ENCODE measurements around the gene KIF1A.
"Not testable (repeated sequence)": the region's sequence is repeated elsewhere in the genome, so short reads cannot be mapped to it uniquely, and the experiment has no call there.

KIF1A gene

GRCh38 chr2:240675345-240675744, 144.7 kb downstream of the KIF1A start:
- H3K4me1 ChIP-seq (ENCODE audit: control insufficient read depth in 5 of 5, insufficient read depth in 5 of 5, low read length in 5 of 5); H3K27ac ChIP-seq (ENCODE audit: low read depth, low read length); H3K36me3 ChIP-seq (ENCODE audit: control insufficient read depth in 5 of 5, insufficient read depth in 5 of 5, low read length in 5 of 5); H3K9me3 ChIP-seq (ENCODE audit: control insufficient read depth in 5 of 5, low read length in 5 of 5); H3K4me3 ChIP-seq (ENCODE audit: low read depth in 1 of 5, low read length in 5 of 5); H3K9ac ChIP-seq (ENCODE audit: low read length in 5 of 5): not testable (repeated sequence)
- peaks cover 4 to 23% (median 17%) of the 10 kb centered on the region in 5 donors for H3K27me3 ChIP-seq (ENCODE audit: control insufficient read depth in 5 of 5, insufficient read depth in 4 of 5, low read length in 5 of 5)

- H3K4me1 ChIP-seq (ENCODE audit: control insufficient read depth in 5 of 5, insufficient read depth in 5 of 5, low read length in 5 of 5); H3K27ac ChIP-seq (ENCODE audit: low read depth, low read length); H3K4me3 ChIP-seq (ENCODE audit: low read depth in 1 of 5, low read length in 5 of 5); H3K9ac ChIP-seq (ENCODE audit: low read length in 5 of 5); H3K36me3 ChIP-seq (ENCODE audit: control insufficient read depth in 5 of 5, insufficient read depth in 5 of 5, low read length in 5 of 5); H3K9me3 ChIP-seq (ENCODE audit: control insufficient read depth in 5 of 5, low read length in 5 of 5): not testable (repeated sequence)
- peaks cover 4 to 23% (median 17%) of the 10 kb centered on the region in 5 donors for H3K27me3 ChIP-seq (ENCODE audit: control insufficient read depth in 5 of 5, insufficient read depth in 4 of 5, low read length in 5 of 5)
Measured at GRCh38 chr2:240674461-240675184, 145.4 kb downstream of the KIF1A start.

GRCh38 chr2:240672701-240673190, 147.3 kb downstream of the KIF1A start:
- Histone ChIP-seq H3K4me1 (ENCODE audit: control insufficient read depth in 5 of 5, insufficient read depth in 5 of 5, low read length in 5 of 5) (no peaks in the 10 kb centered on the region), H3K27ac (ENCODE audit: low read depth, low read length) (no peak overlapping the region), H3K9me3 (ENCODE audit: control insufficient read depth in 5 of 5, low read length in 5 of 5) (no peaks in the 10 kb centered on the region), H3K27me3 (ENCODE audit: control insufficient read depth in 5 of 5, insufficient read depth in 4 of 5, low read length in 5 of 5) (peaks cover 4 to 23% (median 17%) of the 10 kb centered on the region in 5 donors), H3K36me3 (ENCODE audit: control insufficient read depth in 5 of 5, insufficient read depth in 5 of 5, low read length in 5 of 5) (no peaks in the 10 kb centered on the region), H3K9ac (ENCODE audit: low read length in 5 of 5) (no peak overlapping the region), H3K4me3 (ENCODE audit: low read depth in 1 of 5, low read length in 5 of 5) (no peak overlapping the region)

- Histone ChIP-seq H3K27me3 (ENCODE audit: control insufficient read depth in 5 of 5, insufficient read depth in 4 of 5, low read length in 5 of 5) (peaks cover 4 to 23% (median 17%) of the 10 kb centered on the region in 5 donors), H3K9ac (ENCODE audit: low read length in 5 of 5) (no peak overlapping the region)
Measured at GRCh38 chr2:240672076-240672700, 147.8 kb downstream of the KIF1A start.

GRCh38 chr2:240670950-240671349, 149.1 kb downstream of the KIF1A start:
- H3K9ac ChIP-seq (ENCODE audit: low read length in 5 of 5) = no peak overlapping the region
- H3K27me3 ChIP-seq (ENCODE audit: control insufficient read depth in 5 of 5, insufficient read depth in 4 of 5, low read length in 5 of 5) = peaks cover 4 to 23% (median 17%) of the 10 kb centered on the region in 5 donors
- no peaks in the 10 kb centered on the region for H3K9me3 ChIP-seq (ENCODE audit: control insufficient read depth in 5 of 5, low read length in 5 of 5)
- no peak overlapping the region for H3K27ac ChIP-seq (ENCODE audit: low read depth, low read length)
- H3K4me1 ChIP-seq (ENCODE audit: control insufficient read depth in 5 of 5, insufficient read depth in 5 of 5, low read length in 5 of 5) = no peaks in the 10 kb centered on the region
- H3K36me3 ChIP-seq (ENCODE audit: control insufficient read depth in 5 of 5, insufficient read depth in 5 of 5, low read length in 5 of 5) = no peaks in the 10 kb centered on the region
- H3K4me3 ChIP-seq (ENCODE audit: low read depth in 1 of 5, low read length in 5 of 5) = no peak overlapping the region

More at GRCh38 chr2:240672076-240672700, 147.8 kb downstream of the KIF1A start:
- Histone ChIP-seq H3K4me1 (ENCODE audit: control insufficient read depth in 5 of 5, insufficient read depth in 5 of 5, low read length in 5 of 5) (no peaks in the 10 kb centered on the region), H3K36me3 (ENCODE audit: control insufficient read depth in 5 of 5, insufficient read depth in 5 of 5, low read length in 5 of 5) (no peaks in the 10 kb centered on the region), H3K4me3 (ENCODE audit: low read depth in 1 of 5, low read length in 5 of 5) (no peak overlapping the region), H3K9me3 (ENCODE audit: control insufficient read depth in 5 of 5, low read length in 5 of 5) (no peaks in the 10 kb centered on the region), H3K27ac (ENCODE audit: low read depth, low read length) (no peak overlapping the region)

GRCh38 chr2:240670402-240670801, 149.6 kb downstream of the KIF1A start:
- Histone ChIP-seq H3K9ac (ENCODE audit: low read length in 5 of 5) (no peak overlapping the region), H3K4me3 (ENCODE audit: low read depth in 1 of 5, low read length in 5 of 5) (no peak overlapping the region), H3K36me3 (ENCODE audit: control insufficient read depth in 5 of 5, insufficient read depth in 5 of 5, low read length in 5 of 5) (no peaks in the 10 kb centered on the region), H3K27me3 (ENCODE audit: control insufficient read depth in 5 of 5, insufficient read depth in 4 of 5, low read length in 5 of 5) (peaks cover 4 to 23% (median 17%) of the 10 kb centered on the region in 5 donors), H3K27ac (ENCODE audit: low read depth, low read length) (no peak overlapping the region), H3K4me1 (ENCODE audit: control insufficient read depth in 5 of 5, insufficient read depth in 5 of 5, low read length in 5 of 5) (no peaks in the 10 kb centered on the region), H3K9me3 (ENCODE audit: control insufficient read depth in 5 of 5, low read length in 5 of 5) (no peaks in the 10 kb centered on the region)

GRCh38 chr2:240664622-240665021, 155.4 kb downstream of the KIF1A start:
- Histone ChIP-seq H3K9me3 (ENCODE audit: control insufficient read depth in 5 of 5, low read length in 5 of 5) (peaks cover 3 to 9% (median 5%) of the 10 kb centered on the region in 5 donors), H3K27ac (ENCODE audit: low read depth, low read length) (no peak overlapping the region), H3K4me3 (ENCODE audit: low read depth in 1 of 5, low read length in 5 of 5) (no peak overlapping the region), H3K36me3 (ENCODE audit: control insufficient read depth in 5 of 5, insufficient read depth in 5 of 5, low read length in 5 of 5) (no peaks in the 10 kb centered on the region), H3K9ac (ENCODE audit: low read length in 5 of 5) (no peak overlapping the region), H3K27me3 (ENCODE audit: control insufficient read depth in 5 of 5, insufficient read depth in 4 of 5, low read length in 5 of 5) (peaks cover 0 to 5% (median 5%) of the 10 kb centered on the region in 5 donors), H3K4me1 (ENCODE audit: control insufficient read depth in 5 of 5, insufficient read depth in 5 of 5, low read length in 5 of 5) (no peaks in the 10 kb centered on the region)

Data from subcutaneous abdominal adipose tissue (tissue), 5 donors.